ENCODE measurements around the gene LLGL1.

The LLGL1 gene

DNA sequence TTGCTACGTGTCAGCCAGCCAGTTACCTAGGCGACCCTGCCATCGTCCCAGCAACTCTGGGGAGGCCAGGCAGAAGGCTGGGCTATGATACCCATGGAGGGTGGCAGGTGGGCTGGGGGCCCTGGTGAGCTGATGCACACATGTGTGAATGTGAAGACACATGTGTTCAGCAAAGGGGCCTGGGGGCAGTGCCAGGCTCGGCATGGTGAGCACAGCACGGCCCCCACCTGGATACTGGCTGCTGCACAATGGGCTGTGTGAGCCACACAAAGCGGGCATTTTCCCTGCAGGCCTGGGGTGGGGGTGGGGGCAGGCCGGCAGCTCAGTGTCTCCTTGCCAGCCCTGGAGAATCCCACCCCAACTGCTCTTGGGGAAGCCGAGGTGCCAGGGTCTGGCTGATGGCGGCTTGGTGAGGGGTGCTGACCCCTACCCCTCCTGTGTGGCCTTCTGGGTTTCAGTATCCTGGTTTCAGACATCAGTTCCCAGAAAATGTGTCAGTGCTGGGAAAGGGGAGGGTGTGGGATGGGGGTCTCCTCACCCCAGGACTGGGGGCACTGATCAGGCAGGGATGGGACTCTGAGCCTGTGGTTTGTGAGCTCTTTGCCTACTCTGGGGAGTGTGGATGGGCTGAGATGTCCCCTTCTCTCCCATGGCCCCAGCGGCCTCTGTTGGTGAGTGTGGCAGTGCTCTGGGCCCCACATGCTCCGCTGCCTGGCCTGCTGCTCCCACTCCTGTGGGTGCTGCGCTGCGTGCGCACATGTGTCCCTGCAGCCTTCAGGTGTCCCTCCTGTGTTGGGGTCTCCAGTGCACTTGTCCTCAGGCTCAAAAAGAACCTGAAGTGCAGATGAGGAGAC lies 5.1 kb downstream of the LLGL1 start:
- no peak for DNase-seq

GRCh38 chr17:18231164-18231563 lies 5.7 kb downstream of the LLGL1 start:
- no peak for DNase-seq

GRCh38 chr17:18233803-18234518 lies 8.5 kb downstream of the LLGL1 start:
- DNase-seq: no peak

DNA sequence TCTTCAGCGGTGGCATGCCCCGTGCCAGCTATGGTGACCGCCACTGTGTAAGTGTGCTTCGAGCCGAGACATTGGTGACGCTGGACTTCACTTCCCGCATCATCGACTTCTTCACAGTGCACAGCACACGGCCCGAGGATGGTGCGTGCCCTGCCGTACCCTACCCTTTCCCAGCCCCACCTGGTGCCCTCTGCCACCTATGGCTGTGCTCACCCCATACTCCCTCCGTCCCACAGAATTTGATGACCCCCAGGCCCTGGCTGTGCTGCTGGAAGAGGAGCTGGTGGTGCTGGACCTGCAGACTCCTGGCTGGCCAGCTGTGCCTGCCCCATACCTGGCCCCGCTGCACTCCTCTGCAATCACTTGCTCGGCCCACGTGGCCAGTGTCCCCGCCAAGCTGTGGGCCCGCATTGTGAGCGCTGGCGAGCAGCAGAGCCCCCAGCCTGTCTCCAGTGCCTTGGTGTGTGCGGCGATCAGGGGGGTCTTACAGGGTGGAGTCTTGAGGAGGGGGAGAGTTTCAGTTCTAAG lies 9.5 kb downstream of the LLGL1 start:
- DNase-seq: no peak

DNA sequence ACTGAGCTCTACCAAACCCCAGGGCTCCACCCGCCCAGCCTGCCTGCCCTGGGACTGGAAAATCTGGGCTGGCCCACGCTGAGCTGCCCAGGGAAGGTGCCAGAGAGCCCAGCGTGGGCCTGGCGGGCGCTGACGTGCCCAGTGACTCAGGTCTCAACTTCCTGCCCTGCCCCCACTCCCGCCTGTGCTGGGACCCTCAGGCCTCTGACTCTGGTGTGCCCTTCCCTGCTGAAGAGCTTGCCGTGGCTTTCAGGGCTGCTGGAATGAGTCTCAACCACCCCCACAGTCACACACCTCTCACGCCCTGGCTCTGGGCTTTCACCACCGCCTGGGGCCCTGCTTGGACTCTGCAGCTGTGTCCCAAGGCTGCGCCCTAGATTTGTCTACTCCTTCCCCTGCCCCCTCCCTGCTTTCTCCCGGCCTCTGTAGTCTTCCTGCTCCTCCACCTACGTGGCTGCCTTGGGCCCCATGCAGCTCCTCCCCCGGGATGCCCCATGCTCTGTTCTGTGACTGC lies 10.4 kb downstream of the LLGL1 start:
- no peak for DNase-seq

DNA sequence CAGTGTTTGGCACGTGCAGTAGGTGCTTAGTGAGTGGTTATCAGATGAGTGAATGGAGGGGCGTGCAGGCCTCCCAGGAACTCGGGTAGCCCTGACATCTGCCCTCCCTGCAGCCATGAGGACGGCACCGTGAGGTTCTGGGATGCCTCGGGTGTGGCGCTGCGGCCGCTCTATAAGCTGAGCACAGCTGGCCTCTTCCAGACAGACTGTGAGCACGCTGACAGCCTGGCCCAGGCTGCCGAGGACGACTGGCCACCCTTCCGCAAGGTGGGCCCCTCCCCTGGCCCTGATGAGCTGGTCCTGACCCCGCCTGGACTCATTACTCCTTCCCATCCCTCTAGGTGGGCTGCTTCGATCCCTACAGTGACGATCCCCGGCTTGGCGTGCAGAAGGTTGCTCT lies 11.1 kb downstream of the LLGL1 start:
- DNase-seq: no peak

GRCh38 chr17:18237461-18237860 lies 12.0 kb downstream of the LLGL1 start:
- DNase-seq: no peak

GRCh38 chr17:18238299-18238698 lies 12.9 kb downstream of the LLGL1 start:
- no peak for DNase-seq

DNA sequence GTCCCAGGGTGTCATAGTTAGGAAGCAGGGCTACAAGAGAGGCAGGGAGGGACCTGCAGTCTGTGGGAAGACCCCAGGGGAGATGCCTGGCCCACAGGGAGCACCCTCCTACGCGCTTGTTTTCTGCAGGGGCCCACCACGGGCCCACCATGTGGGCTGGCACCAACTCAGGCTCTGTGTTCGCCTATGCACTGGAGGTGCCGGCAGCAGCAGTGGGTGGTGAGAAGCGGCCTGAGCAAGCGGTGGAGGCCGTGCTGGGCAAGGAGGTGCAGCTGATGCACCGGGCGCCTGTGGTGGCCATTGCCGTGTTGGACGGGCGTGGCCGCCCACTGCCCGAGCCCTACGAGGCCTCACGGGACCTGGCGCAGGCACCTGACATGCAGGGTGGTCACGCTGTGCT lies 15.0 kb downstream of the LLGL1 start:
- DNase-seq: no peak

GRCh38 chr17:18241229-18241871 lies 15.9 kb downstream of the LLGL1 start:
- DNase-seq: no peak

DNA sequence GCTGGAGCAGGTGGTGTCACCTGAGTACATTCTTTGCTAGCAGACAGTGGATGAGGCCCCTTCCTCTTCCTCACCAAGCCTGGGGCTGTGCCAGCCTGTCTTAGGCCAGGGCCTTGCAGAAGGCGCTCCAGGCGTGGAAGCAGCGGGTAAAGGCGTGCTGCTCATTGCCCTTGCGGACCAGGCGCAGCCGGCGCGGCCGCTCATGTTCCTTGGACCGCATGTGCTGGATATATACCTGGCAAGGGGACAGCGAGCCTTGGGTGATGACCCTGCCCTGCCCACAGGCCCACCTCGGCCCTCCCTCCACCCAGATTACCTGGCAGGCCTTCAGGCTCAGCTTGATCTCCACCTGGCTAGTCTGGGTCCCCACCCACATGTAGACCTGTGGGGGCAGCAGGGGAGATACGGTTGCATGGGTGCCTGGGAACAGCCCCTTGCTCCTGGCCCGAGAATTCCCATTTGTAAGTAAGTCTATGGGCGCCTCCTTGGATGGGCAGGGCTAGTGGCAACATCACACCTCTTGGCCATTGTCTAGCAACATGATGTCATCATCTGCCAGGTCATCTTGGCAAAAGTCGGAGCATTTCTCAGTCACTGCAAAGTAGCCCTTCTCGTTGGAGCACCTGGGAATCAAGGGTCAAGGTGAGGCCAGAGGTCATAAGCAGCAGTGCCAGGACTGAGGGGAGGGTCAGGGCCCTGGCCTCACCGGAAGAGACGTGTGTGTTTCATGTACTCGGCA lies 19.8 kb downstream of the LLGL1 start:
- DNase-seq: no peak

- no peak for DNase-seq
Measured at GRCh38 chr17:18246109-18246725, 20.8 kb downstream of the LLGL1 start.

DNA sequence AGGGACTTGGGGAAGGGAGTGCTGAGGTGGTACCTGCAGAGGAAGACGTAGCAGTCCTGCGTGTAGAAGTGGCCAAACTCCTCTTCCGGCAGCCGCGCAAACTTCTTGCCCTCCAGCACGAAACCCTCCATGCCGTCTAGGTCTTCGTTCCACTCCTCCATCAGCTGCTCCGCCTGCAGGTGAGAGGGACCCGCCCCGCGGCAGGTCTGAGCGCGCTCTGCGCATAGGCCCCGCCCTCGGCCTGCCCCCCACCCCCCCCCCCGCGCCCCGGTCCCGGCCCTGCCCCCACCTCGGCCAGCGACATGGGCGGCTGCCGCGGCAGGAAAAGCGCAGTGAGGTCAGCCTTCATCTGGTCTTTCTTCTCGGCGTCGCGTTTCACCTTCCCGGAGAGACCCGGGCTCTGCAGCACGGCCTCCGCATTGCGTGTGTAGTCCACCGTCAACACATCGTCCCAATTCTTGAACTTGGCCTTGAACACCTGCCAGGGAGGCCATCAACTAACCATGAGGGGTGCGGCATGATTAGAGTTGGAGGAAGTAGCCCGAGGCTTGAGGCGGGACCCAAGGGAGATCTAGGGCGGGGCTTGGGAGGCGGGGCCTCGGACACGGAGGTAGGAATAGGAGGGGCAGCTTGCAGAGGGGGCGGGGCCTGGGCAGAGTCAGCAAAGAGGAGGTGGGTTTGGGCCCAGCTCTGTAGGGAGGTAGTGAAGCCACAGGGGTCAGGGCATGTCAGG lies 21.6 kb downstream of the LLGL1 start:
- DNase-seq: peak; percentile 28

- no peak for DNase-seq
Measured at GRCh38 chr17:18247613-18248001, 22.2 kb downstream of the LLGL1 start.

DNA sequence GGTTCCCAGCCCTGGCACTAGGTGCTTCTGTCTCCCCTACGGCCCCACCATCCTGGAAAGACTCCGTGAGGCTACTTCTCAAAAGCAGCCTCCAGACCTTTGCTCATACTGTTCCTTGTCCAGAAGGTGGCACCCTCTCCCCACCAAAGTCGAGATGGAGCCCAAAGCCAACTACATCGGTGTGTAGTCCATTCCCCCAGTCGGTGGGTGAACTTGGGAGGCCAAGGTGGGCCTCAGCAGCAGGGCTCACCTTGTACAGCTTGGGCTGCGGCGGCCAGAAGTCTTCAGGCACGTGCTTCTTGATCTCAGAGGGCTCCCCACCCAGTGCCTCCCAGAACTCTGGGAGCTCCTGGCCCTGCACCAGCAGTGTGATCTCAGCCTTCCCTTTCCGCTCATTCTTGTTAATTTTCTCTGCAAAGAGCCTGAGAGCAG lies 22.9 kb downstream of the LLGL1 start:
- DNase-seq: peak; percentile 66

GRCh38 chr17:18248811-18249210 lies 23.4 kb downstream of the LLGL1 start:
- no peak for DNase-seq

GRCh38 chr17:18250259-18250658 lies 24.8 kb downstream of the LLGL1 start:
- DNase-seq: no peak

GRCh38 chr17:18250708-18251107 lies 25.3 kb downstream of the LLGL1 start:
- DNase-seq: no peak

DNA sequence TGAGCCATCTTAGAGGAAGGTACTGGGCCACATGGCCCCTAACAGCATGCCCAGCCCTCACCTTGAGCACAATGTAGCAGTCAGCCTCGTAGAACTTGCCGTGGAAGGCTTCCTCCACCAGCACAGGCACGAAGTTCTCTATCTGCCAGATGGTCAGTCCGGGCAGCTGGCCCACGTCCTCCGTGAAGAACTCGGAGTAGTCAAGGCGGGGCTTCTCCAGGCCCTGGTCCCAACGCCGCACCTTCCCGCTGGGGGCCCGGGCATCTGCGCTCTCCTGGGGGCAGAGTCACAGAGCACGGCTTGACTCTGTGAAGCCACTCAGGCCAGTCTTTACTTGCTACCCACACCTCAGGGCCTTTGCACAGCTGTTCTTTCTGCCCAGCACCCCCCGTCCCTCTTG lies 25.8 kb downstream of the LLGL1 start:
- DNase-seq: no peak

DNA sequence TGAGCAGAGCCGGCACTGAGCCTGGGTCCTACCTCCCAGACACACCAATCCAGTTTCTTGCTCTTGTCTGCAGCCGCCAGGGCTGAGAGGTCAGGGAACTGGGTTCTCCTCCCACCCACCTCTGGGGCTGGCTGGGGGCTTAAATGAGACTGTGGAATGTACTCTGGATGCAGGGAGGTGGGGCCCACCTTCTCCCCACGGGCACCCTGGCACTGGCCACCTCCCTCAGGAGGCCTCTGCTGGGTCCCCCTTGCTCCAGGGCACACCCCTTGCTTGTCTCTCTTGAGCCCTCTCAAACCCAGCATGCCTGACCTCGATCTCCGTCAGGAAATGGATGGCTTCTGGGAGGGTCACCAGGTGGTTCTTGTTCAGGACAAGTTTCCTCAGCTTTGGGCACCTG lies 26.7 kb downstream of the LLGL1 start:
- no peak for DNase-seq

- DNase-seq: no peak
Measured at GRCh38 chr17:18253187-18253884, 27.9 kb downstream of the LLGL1 start.
